Mesothelial cell of epicardium (in vitro differentiated cells): Measurements from ENCODE around the gene NFASC. TPM values are rescaled to one million over a fixed set of nuclear protein-coding genes. Genes with fewer than 3 reads are reported as not detected.

Source experiments
- DNase-seq, 2 experiments: peaks; one replicate each; pipeline ENCODE4 v3.0.0; 2021; ENCODE audit warnings: low spot score in 2 of 2; ENCODE audit not compliant: unreplicated experiment in 2 of 2
- H3K27ac Mint-ChIP-seq: 2 replicates; pipeline ENCODE4 v1.8.0; 2021; ENCODE audit warnings: mixed read lengths
- H3K27me3 Mint-ChIP-seq: 2 replicates; pipeline ENCODE4 v1.8.0; 2021; ENCODE audit warnings: low read depth, mixed read lengths
- H3K36me3 Mint-ChIP-seq: 2 replicates; pipeline ENCODE4 v1.8.0; 2021; ENCODE audit warnings: mixed read lengths
- H3K4me1 Mint-ChIP-seq: 2 replicates; pipeline ENCODE4 v1.8.0; 2021; ENCODE audit warnings: mixed read lengths
- H3K4me3 Mint-ChIP-seq: 2 replicates; pipeline ENCODE4 v1.8.0; 2021; ENCODE audit warnings: mild to moderate bottlenecking, moderate library complexity, mixed read lengths
- H3K9me3 Mint-ChIP-seq: 2 replicates; pipeline ENCODE4 v1.8.0; 2021; ENCODE audit warnings: mixed read lengths
- CTCF ChIP-seq: fragments of 200-600 bp; sonication (generic); IDR thresholded peaks from one replicate; pipeline ENCODE4 v1.5.0; 2021; ENCODE audit warnings: antibody characterized with exemption; ENCODE audit not compliant: unreplicated experiment
- total RNA-seq: library from RNA; stranded (reverse); gene quantifications from 3 replicates; pipeline ENCODE4 v1.2.1, GENCODE V29; 2021

NFASC gene
- total RNA-seq, 1 donor from 2014 or later: 0.72 TPM

DNA sequence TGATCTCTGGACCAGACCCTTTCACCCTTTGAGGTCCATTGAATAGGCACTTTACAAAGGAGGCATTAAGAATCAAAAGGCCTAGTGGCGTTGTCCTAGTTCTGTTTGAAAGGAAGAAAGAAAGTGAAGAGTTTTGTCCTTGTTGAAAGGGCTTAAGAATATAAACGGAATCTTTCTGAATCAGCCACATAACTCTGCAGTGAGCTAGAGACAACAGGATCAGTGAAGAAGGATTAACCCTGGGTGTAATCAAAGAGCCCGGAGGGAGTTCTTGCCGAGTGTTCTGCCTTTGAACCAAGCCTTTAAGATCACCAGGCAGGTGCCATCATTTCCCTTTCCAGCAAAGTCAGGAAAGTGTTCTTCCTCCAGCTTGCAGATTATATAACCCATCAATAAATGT is 117.5 kb downstream of the NFASC start:
- H3K4me1 Mint-ChIP-seq: no peaks in the 10 kb centered on the region
- no peak overlapping the region for H3K27ac Mint-ChIP-seq
- no peak for DNase-seq
- no peaks in the 10 kb centered on the region for H3K9me3 Mint-ChIP-seq
- no peaks in the 10 kb centered on the region for H3K36me3 Mint-ChIP-seq
- peaks cover 52% of the 10 kb centered on the region for H3K27me3 Mint-ChIP-seq
- no peak overlapping the region for H3K4me3 Mint-ChIP-seq
- no peak for TF ChIP-seq CTCF

DNA sequence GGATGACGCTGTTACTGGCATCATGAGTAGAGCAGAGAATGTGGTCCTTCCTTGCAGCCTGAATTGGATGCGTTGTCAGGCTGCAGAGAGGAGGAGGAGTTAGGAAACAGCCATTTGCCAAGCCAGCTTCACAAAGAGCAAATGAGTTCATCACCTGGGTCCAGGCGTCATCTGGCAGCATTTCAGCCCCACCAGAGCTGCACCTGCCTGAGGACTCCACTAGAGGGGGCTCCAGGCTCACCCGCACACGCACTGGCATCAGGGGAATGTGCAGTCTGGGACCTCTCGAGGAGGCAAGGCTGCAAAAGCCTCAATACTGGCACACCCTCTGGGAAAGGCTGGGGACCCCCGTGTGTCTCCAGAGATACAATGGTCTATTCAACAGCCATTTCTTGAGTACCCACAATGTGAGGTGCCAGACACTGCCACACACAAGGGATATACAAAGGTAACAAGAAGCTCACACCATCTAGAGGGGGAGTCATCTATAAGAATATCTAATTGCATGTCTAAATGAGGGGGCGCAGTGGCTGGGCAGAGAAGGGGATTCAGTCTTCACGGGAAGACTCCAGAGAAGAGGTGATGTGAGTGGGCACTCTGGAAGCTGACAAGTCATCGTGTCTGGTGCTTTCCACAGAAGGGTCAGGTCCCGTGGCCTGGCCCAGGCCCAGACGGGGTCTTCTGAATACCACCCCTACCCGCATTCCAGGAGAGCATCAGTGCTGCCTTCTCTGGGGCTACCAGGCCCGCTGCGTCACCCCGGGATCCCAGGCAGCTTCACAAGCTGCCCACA is 118.8 kb downstream of the NFASC start:
- no peaks in the 10 kb centered on the region for H3K4me1 Mint-ChIP-seq
- H3K4me3 Mint-ChIP-seq: no peak overlapping the region
- no peaks in the 10 kb centered on the region for H3K36me3 Mint-ChIP-seq
- H3K9me3 Mint-ChIP-seq: no peaks in the 10 kb centered on the region
- H3K27me3 Mint-ChIP-seq: peaks cover 59% of the 10 kb centered on the region
- TF ChIP-seq CTCF: peak; percentile 83
- H3K27ac Mint-ChIP-seq: no peak overlapping the region
- DNase-seq: peak; percentile 54 to 86

- TF ChIP-seq CTCF: no peak
- no peak for DNase-seq
- no peaks in the 10 kb centered on the region for H3K4me1 Mint-ChIP-seq
- H3K4me3 Mint-ChIP-seq: no peak overlapping the region
- no peaks in the 10 kb centered on the region for H3K36me3 Mint-ChIP-seq
- H3K27ac Mint-ChIP-seq: no peak overlapping the region
- H3K27me3 Mint-ChIP-seq: peaks cover 57% of the 10 kb centered on the region
- no peaks in the 10 kb centered on the region for H3K9me3 Mint-ChIP-seq
Measured at GRCh38 chr1:204990059-204990664, 119.5 kb downstream of the NFASC start.

DNA sequence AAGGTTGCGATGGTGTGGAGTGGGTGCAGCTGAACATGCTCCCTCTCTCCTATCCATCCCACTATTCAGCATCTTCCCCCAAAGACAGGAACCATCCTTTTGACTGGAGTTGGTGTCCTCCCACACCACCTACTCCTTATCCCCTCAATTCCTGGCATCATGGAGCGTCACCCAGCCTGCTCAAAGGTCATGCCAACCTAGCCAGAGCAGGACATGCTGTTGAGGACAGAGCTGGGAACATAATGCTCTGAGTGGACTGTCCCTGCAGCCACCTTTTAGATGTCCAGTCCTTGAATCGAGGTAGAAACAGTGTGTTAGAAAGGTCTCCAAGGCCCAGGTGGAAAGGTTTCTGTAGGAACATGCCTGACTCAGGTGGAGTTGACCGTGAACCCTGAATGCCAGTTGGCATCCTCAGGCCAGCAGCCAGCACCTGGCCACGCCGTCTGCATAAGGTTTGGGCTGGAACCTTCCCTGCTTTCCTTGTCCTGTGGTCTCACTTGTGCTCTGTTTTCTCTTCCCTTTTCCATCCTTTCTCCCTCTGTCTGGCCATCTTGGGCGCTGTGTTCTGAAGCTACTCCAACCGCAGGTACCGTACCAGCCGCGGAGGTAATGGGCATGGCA is 120.2 kb downstream of the NFASC start:
- Mint-ChIP-seq H3K4me3 (no peak overlapping the region), H3K27me3 (peaks cover 55% of the 10 kb centered on the region), H3K9me3 (no peaks in the 10 kb centered on the region), H3K27ac (no peak overlapping the region), H3K4me1 (no peaks in the 10 kb centered on the region), H3K36me3 (no peaks in the 10 kb centered on the region)
- no peak for DNase-seq
- TF ChIP-seq CTCF: no peak

GRCh38 chr1:204991342-204991844 is 120.7 kb downstream of the NFASC start:
- no peaks in the 10 kb centered on the region for H3K4me1 Mint-ChIP-seq
- H3K36me3 Mint-ChIP-seq: no peaks in the 10 kb centered on the region
- peaks cover 59% of the 10 kb centered on the region for H3K27me3 Mint-ChIP-seq
- no peaks in the 10 kb centered on the region for H3K9me3 Mint-ChIP-seq
- no peak for DNase-seq
- TF ChIP-seq CTCF: no peak
- H3K4me3 Mint-ChIP-seq: no peak overlapping the region
- H3K27ac Mint-ChIP-seq: no peak overlapping the region
